ENCODE measurements around the gene MEGF6. TPM values are rescaled to one million over a fixed set of nuclear protein-coding genes. Genes with fewer than 3 reads are reported as not detected.

The MEGF6 gene
- total RNA-seq, 1 donor from 2014 or later, result 209 TPM

DNA sequence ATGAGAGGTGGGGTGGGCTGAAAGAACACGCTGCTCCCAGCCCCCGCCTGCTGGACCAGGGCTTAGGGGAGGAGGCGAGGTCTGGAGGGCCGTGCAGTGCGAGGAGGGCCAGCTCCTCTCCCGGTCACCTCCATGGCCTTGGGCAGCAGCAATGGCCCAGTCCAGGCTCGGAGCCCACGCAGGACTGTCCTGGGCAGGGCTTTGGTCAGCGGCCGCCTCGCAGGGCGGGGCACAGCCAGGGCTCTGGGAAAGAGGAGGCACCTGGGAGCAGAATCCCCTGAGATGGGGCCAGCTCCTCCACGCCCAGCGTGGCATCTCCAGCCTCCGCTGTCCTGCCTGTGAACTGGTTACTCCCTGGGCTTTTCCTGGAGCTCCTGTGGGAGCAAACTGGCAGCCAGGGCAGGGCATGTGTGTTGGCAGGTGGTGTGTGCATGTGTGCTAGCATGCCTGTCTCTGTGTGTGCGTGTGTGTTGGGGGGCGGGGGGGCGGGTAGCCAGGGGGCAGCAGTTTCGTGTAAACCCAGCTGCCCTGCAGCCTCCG, 129.4 kb downstream of the MEGF6 start:
- no peaks in the 10 kb centered on the region for H3K27me3 Mint-ChIP-seq (ENCODE audit: low read depth)
- no peak for DNase-seq (ENCODE audit: low spot score in 2 of 2, unreplicated experiment in 2 of 2)
- TF ChIP-seq, protein P1, sequence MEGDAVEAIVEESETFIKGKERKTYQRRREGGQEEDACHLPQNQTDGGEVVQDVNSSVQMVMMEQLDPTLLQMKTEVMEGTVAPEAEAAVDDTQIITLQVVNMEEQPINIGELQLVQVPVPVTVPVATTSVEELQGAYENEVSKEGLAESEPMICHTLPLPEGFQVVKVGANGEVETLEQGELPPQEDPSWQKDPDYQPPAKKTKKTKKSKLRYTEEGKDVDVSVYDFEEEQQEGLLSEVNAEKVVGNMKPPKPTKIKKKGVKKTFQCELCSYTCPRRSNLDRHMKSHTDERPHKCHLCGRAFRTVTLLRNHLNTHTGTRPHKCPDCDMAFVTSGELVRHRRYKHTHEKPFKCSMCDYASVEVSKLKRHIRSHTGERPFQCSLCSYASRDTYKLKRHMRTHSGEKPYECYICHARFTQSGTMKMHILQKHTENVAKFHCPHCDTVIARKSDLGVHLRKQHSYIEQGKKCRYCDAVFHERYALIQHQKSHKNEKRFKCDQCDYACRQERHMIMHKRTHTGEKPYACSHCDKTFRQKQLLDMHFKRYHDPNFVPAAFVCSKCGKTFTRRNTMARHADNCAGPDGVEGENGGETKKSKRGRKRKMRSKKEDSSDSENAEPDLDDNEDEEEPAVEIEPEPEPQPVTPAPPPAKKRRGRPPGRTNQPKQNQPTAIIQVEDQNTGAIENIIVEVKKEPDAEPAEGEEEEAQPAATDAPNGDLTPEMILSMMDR (IDR thresholded peaks at IDR 0.05; ENCODE audit: unreplicated experiment), result no peak
- H3K36me3 Mint-ChIP-seq, result peaks cover 17% of the 10 kb centered on the region
- no peak overlapping the region for H3K27ac Mint-ChIP-seq
- H3K9me3 Mint-ChIP-seq, result peaks cover 17% of the 10 kb centered on the region
- H3K4me3 Mint-ChIP-seq, result no peak overlapping the region
- H3K4me1 Mint-ChIP-seq, result no peaks in the 10 kb centered on the region

DNA sequence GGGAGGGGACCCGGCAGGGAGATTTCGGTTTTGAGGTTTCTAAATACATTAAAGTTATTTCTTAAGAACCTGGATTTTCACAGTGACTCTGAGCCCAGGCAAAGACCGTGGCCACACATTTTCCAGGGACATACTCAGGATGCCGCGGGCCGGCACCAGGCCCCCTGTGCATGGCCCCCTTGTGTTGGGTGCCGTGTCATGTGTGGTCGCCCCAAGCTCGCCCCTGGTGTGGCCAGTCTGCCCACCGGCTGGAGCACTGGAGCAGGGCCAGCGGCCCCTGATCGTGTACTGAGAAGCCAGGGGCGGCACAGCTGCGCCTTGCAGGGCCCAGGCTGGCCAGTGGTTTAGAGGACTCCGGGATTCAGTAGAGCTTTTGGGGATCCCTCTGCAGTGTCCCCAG, 130.3 kb downstream of the MEGF6 start:
- Mint-ChIP-seq H3K27me3 (ENCODE audit: low read depth) (no peaks in the 10 kb centered on the region), H3K4me3 (no peak overlapping the region), H3K4me1 (no peaks in the 10 kb centered on the region), H3K9me3 (peaks cover 15% of the 10 kb centered on the region), H3K36me3 (peaks cover 15% of the 10 kb centered on the region), H3K27ac (no peak overlapping the region)
- TF ChIP-seq, protein P1 (IDR thresholded peaks at IDR 0.05; ENCODE audit: unreplicated experiment), result no peak
- DNase-seq (ENCODE audit: low spot score in 2 of 2, unreplicated experiment in 2 of 2), result no peak

DNA sequence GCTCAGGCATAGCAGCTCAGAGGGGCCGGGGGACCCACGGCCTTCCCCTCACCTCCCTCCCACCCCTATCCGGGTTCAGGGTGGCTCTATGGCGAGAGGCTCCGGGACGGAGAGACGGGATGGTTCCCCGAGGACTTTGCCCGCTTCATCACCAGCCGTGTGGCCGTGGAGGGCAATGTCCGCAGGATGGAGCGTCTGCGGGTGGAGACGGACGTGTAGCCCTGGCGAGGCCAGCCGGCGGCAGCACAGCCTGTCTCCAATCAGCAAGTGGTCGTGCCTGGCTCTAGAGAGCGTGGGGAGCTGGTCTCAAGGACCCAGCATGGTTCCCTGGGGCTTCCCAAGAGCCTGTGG, 131.0 kb downstream of the MEGF6 start:
- TF ChIP-seq, protein P1 (IDR thresholded peaks at IDR 0.05; ENCODE audit: unreplicated experiment), result no peak
- DNase-seq (ENCODE audit: low spot score in 2 of 2, unreplicated experiment in 2 of 2), result no peak
- no peak overlapping the region for H3K4me3 Mint-ChIP-seq
- peaks cover 12% of the 10 kb centered on the region for H3K9me3 Mint-ChIP-seq
- peaks cover 11% of the 10 kb centered on the region for H3K36me3 Mint-ChIP-seq
- H3K27ac Mint-ChIP-seq, result no peak overlapping the region
- no peaks in the 10 kb centered on the region for H3K27me3 Mint-ChIP-seq (ENCODE audit: low read depth)
- no peaks in the 10 kb centered on the region for H3K4me1 Mint-ChIP-seq

DNA sequence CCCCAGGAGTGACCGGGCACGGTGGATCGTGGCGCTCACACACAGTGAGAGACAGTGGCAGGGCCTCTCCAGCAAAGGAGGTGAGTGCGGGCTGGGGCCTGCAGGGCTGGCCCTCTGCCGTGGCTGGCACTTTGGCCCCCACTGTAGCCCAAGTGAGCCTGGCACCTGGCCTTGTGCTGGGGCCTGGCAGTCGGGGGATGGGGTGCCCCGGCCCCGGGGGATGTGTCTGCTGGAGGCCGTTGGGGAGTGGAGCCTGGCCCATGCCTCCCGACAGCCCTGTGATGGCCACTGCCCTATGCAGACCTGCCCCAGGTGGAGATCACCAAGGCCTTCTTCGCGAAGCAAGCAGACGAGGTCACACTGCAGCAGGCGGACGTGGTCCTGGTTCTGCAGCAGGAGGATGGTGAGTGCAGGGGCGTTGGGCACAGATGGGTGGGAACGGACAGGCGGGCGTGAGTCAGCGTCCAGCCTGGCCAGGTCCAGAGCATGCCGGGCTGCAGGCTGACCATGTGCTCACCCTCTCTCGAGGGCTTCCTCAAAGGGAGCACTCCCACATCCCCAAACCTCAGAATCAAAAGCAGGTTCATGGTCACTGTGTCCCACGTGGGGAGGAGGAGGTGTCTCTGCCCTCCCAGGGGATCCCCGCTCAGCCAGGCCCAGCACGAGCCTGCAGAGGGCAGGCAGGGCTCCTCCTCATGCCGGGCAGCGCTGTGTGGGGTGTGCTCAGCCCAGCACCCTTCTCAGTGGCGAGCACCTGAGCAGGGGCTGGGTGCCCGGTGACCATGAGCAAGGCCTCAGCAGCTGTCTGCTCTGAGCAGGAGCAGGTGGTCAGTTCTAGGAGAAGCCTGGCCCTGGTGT, 131.6 kb downstream of the MEGF6 start:
- TF ChIP-seq, protein P1 (IDR thresholded peaks at IDR 0.05; ENCODE audit: unreplicated experiment), result no peak
- H3K4me1 Mint-ChIP-seq, result no peaks in the 10 kb centered on the region
- DNase-seq (ENCODE audit: low spot score in 2 of 2, unreplicated experiment in 2 of 2), result no peak
- peaks cover 6% of the 10 kb centered on the region for H3K9me3 Mint-ChIP-seq
- no peak overlapping the region for H3K27ac Mint-ChIP-seq
- H3K27me3 Mint-ChIP-seq (ENCODE audit: low read depth), result no peaks in the 10 kb centered on the region
- no peak overlapping the region for H3K4me3 Mint-ChIP-seq
- peaks cover 6% of the 10 kb centered on the region for H3K36me3 Mint-ChIP-seq

DNA sequence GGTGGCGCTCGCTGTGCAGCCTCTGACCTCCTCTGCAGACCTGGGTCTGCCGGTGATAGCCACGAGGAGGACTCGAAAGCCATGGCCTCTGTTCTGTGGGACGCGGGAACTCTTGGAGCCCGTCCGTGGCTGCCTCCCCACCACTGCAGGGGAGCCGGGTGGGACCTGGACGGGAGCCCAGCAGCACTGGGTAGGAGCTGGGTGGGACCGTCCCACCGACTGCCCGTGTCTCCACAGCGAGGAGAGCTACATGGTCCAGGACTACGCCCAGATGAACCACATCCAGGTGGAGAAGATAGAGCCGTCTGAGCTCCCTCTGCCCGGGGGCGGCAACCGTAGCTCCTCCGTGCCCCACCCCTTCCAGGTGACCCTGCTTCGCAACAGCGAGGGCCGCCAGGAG, 133.1 kb downstream of the MEGF6 start:
- Mint-ChIP-seq H3K27ac (no peak overlapping the region), H3K36me3 (peaks cover 1% of the 10 kb centered on the region), H3K4me3 (no peak overlapping the region), H3K4me1 (peaks cover 6% of the 10 kb centered on the region), H3K9me3 (no peaks in the 10 kb centered on the region), H3K27me3 (ENCODE audit: low read depth) (no peaks in the 10 kb centered on the region)
- TF ChIP-seq, protein P1 (IDR thresholded peaks at IDR 0.05; ENCODE audit: unreplicated experiment), result no peak
- DNase-seq (ENCODE audit: low spot score in 2 of 2, unreplicated experiment in 2 of 2), result no peak
